Stimulated activated CD4-positive, alpha-beta T cell treated with anti-CD3 and anti-CD28 coated beads, Interleukin-15, amount 100 ng/mL, for 1 hour (primary cell): ENCODE results near the gene CCDC175.
A peak's percentile ranks its signal among the peaks of the same experiment; 100 is the strongest.

Experiments
- DNase-seq, 2 donors: peaks; one replicate each; pipeline ENCODE4 v3.0.0-alpha.2; 2020; ENCODE audit warnings: low read depth in 1 of 2, low spot score in 1 of 2

CCDC175 gene

GRCh38 chr14:59540852-59541251 lies 35.8 kb downstream of the CCDC175 start:
- DNase-seq: no peak

- no peak for DNase-seq
Observed at GRCh38 chr14:59538936-59539335, 37.7 kb downstream of the CCDC175 start.

- no peak for DNase-seq
Observed at GRCh38 chr14:59537476-59537875, 39.1 kb downstream of the CCDC175 start.

GRCh38 chr14:59534361-59534987 lies 42.1 kb downstream of the CCDC175 start:
- DNase-seq: no peak

- DNase-seq: no peak
Observed at GRCh38 chr14:59532419-59532818, 44.2 kb downstream of the CCDC175 start.

- no peak for DNase-seq
Observed at GRCh38 chr14:59530349-59530748, 46.3 kb downstream of the CCDC175 start.

GRCh38 chr14:59529189-59529588 lies 47.4 kb downstream of the CCDC175 start:
- no peak for DNase-seq

GRCh38 chr14:59520224-59520623 lies 56.4 kb downstream of the CCDC175 start:
- no peak for DNase-seq

GRCh38 chr14:59511916-59512575 lies 64.6 kb downstream of the CCDC175 start:
- DNase-seq: no peak

- no peak for DNase-seq
Observed at GRCh38 chr14:59510966-59511365, 65.6 kb downstream of the CCDC175 start.

GRCh38 chr14:59510001-59510400 lies 66.6 kb downstream of the CCDC175 start:
- no peak for DNase-seq

- no peak for DNase-seq
Observed at GRCh38 chr14:59509101-59509500, 67.5 kb downstream of the CCDC175 start.

GRCh38 chr14:59507752-59508103 lies 68.9 kb downstream of the CCDC175 start:
- DNase-seq: no peak

- DNase-seq: peak in 1 of 2 donors; percentile 18
Observed at GRCh38 chr14:59507063-59507751, 69.4 kb downstream of the CCDC175 start.

GRCh38 chr14:59503256-59503655 lies 73.4 kb downstream of the CCDC175 start:
- DNase-seq: no peak

- DNase-seq: no peak
Observed at GRCh38 chr14:59500732-59501131, 75.9 kb downstream of the CCDC175 start.

- no peak for DNase-seq
Observed at GRCh38 chr14:59492384-59492783, 84.2 kb downstream of the CCDC175 start.

GRCh38 chr14:59490756-59491155 lies 85.9 kb downstream of the CCDC175 start:
- DNase-seq: no peak

GRCh38 chr14:59484639-59485175 lies 91.9 kb downstream of the CCDC175 start:
- DNase-seq: no peak

GRCh38 chr14:59483819-59484638 lies 92.6 kb downstream of the CCDC175 start, which contains the start of the genes JKAMP and L3HYPDH:
TSS of gene JKAMP (plus strand) at chr14:59484517. CDS start at chr14:59484590, 73 bp downstream.
TSS of gene L3HYPDH (minus strand) at chr14:59484408. CDS start at chr14:59484316, 92 bp downstream.
- DNase-seq: peak; percentile 92 to 98

GRCh38 chr14:59483363-59483762 lies 93.2 kb downstream of the CCDC175 start:
- DNase-seq: no peak
